EL (cell line): ENCODE data around the gene OSMR.
"Not testable (repeated sequence)": the region's sequence is repeated elsewhere in the genome, so short reads cannot be mapped to it uniquely, and the experiment has no call there.

Experiments used
- DNase-seq: peaks from one replicate; pipeline ENCODE4 v3.0.0-alpha.2; 2016

OSMR gene

DNA sequence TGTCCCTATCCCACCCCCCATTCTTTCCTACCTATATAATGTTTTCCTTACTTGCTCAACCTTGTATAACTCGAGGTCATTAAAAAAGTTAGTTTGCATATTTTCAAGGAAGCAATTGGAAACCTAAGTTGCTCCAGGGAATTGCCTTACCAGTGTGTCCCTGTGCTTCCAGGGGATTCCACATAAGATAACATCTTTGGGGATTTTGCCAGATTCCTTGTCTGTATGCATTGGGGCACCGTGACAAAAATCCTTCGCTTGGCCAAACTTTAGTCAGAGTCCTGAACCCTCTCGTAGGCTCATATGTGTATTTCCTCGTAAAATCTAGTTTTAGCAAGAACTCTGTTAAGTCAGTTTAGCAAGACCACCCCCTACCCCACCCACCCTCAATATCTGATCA lies 14.7 kb upstream of the OSMR start:
- DNase-seq: no peak

DNA sequence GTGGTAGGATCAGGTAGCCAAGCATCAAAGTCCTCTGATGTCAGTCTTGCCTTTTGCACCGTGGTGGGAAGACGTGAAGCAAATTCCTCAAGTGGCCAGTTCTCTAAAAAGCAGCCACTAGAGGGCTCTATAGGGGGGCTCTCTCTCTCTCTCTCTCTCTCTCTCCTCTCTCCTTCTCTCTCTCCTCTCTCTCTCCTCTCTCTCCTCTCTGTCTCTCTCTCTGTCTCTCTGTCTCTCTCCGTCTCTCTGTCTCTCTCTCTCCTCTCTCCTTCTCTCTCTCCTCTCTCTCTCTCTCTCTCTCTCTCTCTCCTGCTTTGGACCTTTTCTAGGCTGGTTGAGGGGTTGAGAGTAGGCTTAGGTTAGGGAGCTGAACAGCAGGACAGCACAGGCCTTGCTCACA lies 13.9 kb upstream of the OSMR start:
- peak; percentile 53 for DNase-seq

DNA sequence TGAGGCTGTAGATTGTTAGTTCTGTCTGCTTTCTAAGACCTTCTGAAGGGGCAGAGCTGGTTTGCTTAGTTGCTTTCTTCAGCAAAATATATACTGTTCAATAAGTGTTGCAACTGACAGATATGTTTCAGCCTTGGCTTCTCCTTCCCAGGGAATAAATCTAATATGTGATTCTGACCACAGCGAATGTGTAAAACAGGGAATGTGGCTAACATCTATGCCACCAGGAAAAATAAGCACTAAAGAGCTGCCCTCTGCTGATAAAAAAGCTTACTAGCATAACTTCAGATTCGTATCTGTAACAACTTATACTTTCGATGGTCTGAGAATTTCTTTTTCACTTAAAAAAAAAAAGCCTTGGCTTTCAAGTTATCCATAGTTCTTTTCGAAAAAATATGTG lies 13.0 kb upstream of the OSMR start:
- no peak for DNase-seq

DNA sequence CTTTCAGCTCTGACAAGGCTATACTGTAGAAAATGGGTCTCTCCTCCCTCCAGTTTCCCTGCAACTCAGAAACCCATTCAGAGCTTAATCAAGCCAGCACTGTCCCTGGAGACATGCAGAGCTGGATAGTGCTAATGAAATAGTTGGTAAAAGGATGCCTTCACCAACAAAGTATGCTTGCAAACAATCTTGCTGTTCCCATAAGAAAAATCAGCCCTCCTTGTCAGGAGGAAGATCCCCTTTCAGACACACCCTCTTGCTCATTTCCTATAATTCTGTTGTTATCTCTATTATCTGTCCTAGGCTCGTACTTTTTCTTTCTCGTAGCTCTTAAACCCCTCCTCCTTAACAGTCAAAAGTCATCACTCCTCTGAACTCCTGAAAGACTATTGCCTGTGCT lies 9.9 kb upstream of the OSMR start:
- DNase-seq: no peak

DNA sequence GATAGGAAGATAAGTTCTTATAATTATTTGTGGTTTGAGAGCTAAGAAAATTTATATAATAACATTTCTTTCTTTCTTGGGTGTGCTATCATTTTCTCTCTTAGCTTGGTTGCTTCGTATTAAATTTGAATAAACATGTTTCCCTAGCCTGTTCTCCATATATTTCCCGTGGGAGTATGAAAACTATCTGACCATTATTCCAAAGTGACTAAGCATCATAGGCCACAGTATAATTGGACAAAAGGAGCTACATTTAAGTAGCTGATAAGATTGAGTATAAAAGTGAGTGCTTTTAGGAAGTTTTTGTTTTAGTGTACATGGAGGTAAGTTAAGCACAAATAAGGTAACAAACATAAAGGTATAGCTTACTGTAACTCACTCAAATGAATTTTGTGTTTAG lies 8.4 kb upstream of the OSMR start:
- no peak for DNase-seq

DNA sequence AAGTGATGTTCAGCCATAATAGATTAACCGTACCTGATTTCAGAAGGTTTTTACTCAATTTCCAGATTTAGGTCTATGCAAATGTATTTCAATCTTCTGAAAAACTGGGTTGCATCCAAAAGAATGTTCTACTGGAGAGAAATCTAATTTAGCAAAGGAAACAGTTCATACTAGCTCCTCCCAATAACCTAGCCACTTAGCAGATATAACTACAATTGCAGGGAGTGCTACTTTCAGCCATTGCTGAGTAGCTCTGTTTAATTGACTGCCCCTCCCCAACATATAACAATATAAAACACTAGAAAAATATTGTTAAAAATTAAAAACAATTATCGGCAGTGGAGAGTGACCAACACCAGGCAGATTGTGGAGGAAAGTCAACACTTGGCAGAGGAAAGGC lies 7.9 kb upstream of the OSMR start:
- DNase-seq: no peak

DNA sequence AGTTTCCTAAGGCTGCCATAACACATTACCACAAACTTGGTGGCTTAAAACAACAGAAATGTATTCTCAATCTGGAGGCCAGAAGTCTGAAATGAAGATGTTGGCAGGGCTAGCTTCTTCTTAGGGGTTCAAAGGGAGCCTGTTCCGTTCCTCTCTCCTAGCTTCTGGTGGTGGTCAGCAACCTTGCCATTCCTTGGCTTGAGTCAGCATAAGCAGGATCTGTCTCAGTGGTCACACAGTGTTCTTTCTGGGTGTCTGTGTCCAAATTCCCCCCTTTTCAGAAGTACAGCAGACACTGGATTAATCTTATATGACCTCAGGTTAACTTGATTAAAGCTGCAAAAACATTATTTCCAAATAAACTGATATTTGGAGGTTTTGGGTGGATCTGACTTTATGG lies 2.1 kb upstream of the OSMR start:
- DNase-seq: no peak

DNA sequence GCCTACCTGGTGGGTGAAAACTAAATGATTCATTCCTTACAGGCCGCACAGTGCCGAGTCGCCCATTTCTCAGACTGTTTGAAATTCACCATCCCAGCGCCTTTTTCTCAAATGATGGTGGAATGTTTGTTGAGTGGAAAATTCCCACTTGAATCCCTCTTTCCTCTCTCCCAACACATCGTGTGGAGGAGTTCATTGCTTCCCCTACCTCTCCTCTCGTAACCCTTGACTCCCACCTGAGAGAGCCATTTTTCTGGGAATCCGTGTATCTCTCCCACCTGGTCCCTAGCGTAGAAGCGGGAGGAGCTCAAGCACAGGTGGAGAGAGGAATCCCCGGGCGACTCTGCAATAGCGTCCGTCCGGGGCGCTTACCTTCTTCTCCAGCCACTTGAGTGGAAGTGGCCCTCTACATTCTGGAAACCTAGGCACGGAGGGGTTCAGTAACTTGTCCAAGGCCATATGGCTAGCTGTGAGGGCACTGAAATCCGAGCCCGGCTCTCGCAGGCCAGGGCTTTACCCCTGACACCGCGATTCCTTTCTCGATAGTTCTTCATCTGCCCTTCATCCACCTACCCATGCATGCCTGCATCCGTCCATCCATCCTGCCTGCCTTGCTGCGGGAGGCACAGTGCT lies 683 bp downstream of the OSMR start:
- DNase-seq: peak; percentile 36

DNA sequence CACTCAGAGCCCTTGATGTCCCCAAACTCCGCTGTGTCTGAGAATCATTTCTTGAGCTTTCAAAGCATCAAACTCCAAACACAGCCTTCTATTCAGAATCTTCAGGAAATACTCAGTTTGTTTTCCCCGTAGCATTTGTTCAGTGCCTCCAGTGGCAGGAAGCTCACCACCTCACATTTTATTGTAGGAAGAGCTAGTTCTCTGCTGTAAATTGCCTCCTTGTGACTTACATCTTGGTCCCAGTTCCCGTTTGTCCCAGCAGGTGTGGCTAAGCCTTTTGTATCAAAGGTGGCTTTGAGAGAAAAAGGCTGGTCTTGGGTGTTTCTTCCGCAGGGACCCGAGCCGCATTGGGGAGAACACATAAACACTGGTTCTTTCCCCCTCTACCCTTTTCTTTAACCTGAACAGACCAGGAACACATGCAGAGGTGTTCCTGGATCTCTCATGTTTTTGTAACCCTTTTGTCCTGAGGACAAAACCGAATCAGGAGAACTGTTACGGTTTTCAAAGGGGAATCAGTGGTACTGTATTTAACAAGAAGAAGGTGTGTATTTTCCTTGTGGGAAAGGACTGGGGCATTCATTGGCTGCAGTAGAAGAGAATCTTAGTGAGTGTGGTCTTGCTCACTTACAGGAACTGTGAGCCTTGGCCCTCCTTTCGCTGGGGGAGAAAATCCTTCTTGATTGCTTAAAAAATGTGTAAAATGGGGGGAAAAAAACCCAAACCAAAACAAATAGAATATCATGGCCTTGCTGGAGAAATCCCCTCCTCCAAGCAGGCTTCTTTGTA lies 1.9 kb downstream of the OSMR start:
- no peak for DNase-seq

DNA sequence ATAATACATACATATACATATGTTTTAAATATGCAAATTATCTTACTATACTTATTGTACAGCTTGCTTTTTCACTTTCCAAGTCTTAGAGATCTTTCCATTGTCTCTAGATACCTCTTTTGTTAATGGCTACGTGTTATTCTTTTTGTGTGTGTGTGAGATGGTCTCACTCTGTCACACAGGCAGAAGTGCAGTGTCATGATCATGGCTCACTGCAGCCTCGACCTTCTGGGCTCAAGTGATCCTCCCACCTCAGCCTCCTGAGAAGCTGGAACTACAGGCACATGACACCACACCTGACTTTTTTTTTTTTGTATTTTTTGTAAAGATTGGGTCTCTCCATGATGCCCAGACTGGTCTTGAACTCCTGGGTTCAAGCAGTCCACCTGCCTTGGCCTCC lies 2.8 kb downstream of the OSMR start:
- DNase-seq: no peak

DNA sequence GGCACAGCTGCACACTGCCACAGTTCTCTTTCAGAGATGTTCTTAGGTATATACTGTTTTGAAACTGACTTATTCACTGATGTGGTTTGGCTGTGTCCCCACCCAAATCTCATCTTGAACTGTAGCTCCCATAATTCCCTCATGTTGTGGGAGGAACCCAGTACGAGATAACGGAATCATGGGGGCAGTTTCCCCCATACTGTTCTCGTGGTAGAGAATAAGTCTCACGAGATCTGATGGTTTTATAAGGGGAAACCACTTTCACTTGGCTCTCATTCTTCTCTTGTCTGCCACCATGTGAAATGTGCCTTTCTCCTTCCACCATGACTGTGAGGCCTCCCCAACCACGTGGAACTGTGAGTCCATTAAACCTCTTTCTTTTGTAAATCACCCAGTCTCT lies 5.8 kb downstream of the OSMR start:
- DNase-seq: not testable (repeated sequence)

DNA sequence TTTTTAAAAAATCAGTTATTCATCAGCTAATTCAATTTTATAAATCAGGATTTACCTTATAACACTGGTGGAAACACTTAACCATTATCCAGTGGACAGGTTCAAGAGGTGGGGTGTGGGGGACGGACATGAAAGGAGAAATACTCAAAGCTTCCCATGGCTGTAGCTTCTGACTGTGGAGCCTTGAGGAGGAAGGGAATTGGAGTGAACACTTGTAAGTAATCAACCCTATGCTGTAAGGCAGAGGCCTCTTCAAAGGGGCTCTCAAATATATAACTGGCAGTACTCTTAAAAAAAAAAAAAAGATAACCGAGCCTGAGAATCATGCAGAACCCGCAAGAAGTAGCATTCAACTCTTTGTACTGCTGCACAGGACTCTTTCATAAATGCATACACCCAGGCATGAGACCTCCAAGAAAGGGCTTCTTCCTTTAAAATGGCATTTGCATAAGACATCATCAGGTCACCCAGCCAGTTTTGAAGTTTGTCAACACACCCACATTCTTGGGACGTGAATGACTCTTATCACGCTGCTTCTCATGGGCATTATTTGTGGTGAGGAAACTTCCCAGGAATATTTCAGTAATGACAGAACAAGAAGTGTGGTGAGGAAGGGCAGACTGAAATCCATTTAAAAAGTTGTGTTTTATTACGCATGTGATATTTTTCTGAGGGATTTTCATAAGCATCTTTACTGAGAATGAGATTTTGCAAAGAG lies 8.1 kb downstream of the OSMR start:
- peak; percentile 98 for DNase-seq

DNA sequence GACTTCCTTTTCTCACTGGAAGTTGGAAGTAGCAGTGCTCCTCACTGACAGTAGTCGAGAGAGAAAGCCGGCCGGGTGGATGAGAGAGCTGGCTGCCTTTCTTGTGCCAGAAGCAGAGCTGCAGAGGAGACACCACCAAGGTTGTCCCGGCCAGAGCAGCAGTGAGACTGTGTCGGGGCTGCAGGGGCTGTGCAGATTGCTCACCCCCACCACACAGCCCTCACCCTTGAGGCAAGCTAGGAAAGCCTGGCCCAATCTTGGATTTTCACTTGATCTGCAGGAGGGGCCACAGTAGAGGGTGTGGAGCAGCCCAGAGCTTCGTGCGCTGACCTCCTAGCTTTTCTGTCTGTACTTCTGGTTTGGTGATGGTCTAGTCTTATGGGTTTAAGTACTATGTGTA lies 9.1 kb downstream of the OSMR start:
- DNase-seq: no peak

DNA sequence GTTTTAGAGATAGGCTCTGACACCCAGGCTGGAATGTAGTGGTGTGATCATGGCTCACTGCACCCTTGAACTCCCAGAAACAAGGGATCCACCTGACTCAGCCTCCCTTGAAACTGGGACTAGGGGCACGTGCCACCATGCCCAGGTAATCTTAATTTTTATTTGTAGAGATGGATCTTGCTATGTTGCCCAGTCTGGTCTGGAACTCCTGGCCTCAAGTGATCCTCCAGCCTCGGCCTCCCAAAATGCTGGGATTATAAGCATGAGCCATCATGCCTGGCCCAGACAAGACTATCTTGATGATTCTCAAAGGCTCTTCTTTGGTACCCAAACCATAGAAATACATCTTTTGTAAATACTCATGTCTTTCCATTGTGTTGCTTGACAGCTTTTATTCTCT lies 10.8 kb downstream of the OSMR start:
- DNase-seq: no peak

DNA sequence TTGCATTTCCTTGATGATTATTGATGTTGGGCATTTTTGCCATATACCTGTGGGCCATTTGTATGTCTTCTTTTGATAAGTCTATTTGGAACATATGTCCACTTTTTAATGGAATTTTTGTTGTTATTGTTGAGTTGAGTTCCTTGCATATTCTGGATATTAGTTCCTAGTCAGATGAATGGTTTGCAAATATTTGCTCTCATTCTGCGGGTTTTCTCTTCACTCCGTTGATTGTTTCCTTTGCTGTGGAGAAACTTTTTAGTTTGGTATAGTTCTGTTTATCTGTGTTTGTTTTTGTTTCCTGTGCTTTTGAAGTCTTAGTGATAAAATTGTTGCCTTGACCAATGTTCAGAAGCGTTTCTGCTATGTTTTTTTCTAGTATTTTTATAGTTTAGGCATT lies 13.0 kb downstream of the OSMR start:
- no peak for DNase-seq

DNA sequence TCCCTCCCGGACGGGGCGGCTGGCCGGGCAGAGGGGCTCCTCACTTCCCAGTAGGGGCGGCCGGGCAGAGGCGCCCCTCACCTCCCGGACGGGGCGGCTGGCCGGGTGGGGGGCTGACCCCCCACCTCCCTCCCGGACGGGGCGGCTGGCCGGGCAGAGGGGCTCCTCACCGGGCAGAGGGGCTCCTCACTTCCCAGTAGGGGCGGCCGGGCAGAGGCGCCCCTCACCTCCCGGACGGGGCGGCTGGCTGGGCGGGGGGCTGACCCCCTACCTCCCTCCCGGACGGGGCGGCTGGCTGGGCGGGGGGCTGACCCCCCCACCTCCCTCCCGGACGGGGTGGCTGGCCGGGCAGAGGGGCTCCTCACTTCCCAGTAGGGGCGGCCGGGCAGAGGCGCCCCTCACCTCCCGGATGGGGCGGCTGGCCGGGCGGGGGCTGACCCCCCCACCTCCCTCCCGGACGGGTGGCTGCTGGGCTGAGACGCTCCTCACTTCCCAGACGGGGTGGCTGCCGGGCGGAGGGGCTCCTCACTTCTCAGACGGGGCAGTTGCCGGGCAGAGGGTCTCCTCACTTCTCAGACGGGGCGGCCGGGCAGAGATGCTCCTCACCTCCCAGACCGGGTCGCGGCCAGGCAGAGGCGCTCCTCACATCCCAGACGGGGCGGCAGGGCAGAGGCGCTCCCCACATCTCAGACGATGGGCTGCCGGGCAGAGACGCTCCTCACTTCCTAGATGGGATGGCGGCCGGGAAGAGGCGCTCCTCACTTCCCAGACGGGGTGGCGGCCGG lies 16.4 kb downstream of the OSMR start:
- DNase-seq: not testable (repeated sequence)

DNA sequence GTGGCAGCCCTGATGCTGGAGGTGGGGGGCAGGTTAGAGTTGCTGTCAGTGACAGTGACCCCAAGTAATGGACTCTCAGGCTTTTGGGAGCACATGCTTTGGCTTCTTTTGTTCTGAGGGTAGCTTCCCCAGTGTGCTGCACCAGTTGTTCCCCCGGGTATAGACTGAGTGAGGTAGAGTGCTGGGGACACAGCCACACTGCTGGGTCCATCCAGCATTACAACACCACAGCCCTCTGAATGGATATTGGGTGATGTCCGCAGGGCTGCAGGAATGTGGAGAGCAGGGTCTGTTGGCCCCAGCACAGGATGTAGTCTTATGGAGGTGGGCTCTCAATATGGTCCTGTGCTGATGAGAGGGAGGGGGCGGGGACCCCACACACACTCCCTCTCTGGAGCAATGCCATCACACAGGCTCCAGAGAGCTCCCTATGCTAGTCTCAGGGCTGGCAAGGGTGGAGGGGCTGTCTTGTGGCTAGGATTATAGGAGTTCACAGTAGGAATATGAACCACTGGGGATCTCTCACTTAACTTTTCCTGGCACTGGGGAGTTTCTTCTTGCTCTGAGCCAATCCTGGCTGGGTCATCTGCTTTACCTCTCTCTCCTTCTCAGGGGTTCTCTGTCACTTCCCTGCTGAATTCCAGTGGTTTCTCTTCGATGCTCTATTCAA lies 20.7 kb downstream of the OSMR start:
- DNase-seq: no peak

DNA sequence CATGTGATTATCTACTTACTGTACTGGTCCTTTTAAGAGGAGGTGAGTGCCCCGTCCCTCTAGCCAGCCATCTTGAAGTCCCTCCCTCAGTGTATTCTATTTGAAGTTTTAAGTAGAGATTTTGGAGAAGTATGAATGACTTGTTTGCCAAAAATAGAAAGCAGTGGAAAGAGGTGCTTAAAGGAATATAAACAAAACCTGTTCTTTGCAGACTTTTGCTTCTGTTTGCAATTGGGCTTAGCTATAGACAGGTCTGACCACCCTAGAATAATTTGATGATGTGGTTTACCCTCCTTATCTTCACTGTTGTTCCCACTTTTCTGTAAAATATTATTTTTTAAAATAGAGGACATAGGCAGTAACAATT lies 21.2 kb downstream of the OSMR start:
- DNase-seq: no peak

DNA sequence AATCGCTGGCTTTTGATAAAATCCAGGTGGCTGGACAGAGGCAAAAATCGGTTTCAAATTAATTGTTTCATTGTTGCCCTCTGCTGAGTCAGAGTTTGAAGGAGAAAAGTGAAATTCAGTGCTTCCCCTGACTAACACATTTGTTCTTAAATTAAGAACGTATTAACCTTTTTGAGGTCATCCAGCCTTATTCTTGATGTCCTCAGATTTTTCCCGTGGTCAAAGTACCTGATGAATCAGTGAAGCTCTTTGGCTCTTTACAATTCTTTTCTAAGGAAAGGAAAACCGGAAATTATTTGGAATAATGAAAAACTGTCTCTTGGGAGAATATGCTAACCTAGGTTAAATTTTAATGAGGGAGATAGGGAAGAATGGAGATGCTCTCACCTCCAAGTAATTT lies 21.6 kb downstream of the OSMR start:
- no peak for DNase-seq

DNA sequence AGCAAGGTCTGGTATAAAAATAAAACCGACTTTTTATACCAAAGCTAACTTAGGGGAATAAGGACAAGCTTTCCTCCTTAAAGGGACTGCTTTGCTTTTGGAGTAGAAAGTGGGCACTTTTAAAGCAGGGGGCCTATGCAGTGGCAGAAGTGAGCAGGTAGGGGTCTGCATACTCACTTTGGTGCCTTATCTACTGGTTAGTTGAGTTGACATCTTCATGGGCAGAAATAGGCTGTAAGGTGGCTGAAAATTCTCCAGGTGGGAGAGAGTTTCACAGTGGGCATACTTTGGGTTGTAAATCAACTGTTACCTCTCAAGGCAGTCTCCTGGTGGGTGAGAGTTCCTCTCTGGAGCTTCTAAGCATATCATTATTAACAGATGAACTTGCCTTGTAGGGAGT lies 24.8 kb downstream of the OSMR start:
- DNase-seq: no peak

DNA sequence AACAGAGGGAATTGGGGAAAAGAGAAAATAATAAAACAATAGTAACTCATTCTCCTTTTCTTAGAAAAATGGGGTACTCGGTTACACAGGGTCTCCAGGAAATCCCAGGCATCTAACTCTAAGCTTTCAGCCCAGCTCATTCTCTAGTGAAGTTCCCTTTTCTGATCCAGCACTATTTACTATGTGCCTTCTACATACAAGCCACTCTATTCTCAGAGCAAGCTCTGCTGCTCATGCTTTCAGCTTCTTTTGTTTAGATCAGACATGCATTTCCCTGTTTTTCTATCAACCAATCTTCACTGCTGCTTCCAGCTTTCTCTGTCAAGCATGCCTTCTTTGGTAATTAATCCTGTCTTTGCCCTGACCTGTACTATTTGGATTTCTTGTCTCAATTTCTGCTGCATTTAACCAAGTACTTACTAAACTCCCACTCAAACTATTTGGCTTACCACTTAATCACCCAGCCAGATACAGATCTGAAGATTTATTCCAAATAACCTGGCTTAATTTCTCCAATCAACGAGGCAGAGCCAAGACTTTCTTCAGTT lies 25.3 kb downstream of the OSMR start:
- DNase-seq: no peak

DNA sequence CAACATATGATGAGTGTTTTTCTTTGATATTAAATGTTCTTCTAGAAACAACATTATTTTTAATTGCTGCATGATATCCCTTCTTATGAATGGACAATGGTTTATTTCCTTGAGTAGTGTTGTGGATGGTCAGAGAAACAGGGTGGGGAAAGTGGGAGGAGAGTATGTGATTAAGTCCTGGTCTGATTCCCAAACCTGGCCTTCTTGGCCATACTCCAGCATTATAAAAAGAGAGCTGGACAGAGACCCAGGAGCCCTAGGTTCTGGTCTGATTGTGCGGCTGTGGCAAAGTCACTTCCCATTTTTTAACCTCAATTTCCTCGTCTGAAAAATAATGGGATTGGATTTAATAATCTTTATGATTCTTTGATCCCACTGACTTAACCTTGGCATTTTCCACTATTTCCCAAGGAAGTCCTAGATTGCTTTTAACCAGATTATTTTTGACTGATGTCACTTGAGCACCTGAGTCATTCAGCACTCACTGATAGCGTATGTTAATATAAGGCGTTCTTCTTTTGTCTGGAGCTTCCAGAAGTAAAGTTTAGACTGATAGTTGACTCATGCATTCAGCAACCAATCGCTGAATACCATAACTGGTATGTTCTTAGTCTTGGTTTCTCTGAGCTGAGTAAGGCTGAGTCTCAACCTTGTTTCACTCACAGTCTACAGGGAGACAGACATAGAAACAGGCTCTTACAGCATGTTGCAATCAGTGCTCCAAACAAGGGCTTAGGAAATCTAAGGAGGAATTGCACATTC lies 26.2 kb downstream of the OSMR start:
- peak; percentile 97 for DNase-seq
